Neural crest cell (in vitro differentiated cells): ENCODE results near the gene NBPF4. TPM values are rescaled to one million over a fixed set of nuclear protein-coding genes. Genes with fewer than 3 reads are reported as not detected.
A peak's percentile ranks its signal among the peaks of the same experiment; 100 is the strongest.

Experiments
- DNase-seq: peaks from one replicate; pipeline ENCODE4 v3.0.0; 2021; ENCODE audit warnings: low read depth, mixed read lengths, low spot score
- H3K27ac Mint-ChIP-seq: one replicate; pipeline ENCODE4 v1.8.0; 2021; ENCODE audit warnings: mild to moderate bottlenecking, mixed read lengths; ENCODE audit not compliant: unreplicated experiment
- H3K27me3 Mint-ChIP-seq: 2 replicates; pipeline ENCODE4 v1.8.0; 2021; ENCODE audit warnings: low read depth, mild to moderate bottlenecking, mixed read lengths
- H3K36me3 Mint-ChIP-seq: 2 replicates; pipeline ENCODE4 v1.8.0; 2021; ENCODE audit warnings: low read depth, mild to moderate bottlenecking, mixed read lengths
- H3K4me1 Mint-ChIP-seq: 2 replicates; pipeline ENCODE4 v1.8.0; 2021; ENCODE audit warnings: mixed read lengths
- H3K4me3 Mint-ChIP-seq: one replicate; pipeline ENCODE4 v1.8.0; 2021; ENCODE audit warnings: mild to moderate bottlenecking, mixed read lengths
- H3K9me3 Mint-ChIP-seq: 2 replicates; pipeline ENCODE4 v1.8.0; 2021; ENCODE audit warnings: mixed read lengths
- CTCF ChIP-seq: fragments of 200-600 bp; sonication (generic); conservative IDR thresholded peaks from 2 replicates; pipeline ENCODE4 v1.5.0; 2021; ENCODE audit warnings: antibody characterized with exemption, mild to moderate bottlenecking
- total RNA-seq: library from RNA; stranded (reverse); gene quantifications from 2 replicates; pipeline ENCODE4 v1.2.1, GENCODE V29; 2021

The NBPF4 gene
- total RNA-seq, 1 donor from 2014 or later: not detected

- TF ChIP-seq CTCF: no peak
- DNase-seq: no peak
- Mint-ChIP-seq H3K9me3 (peaks cover 23% of the 10 kb centered on the region), H3K36me3 (peaks cover 74% of the 10 kb centered on the region), H3K4me1 (peaks cover 11% of the 10 kb centered on the region), H3K27me3 (no peaks in the 10 kb centered on the region), H3K27ac (peak overlapping the region; percentile 27), H3K4me3 (no peak overlapping the region)
These were observed 53.0 kb downstream of the NBPF4 start for GRCh38 chr1:108190686-108191416.

- Mint-ChIP-seq H3K4me3 (no peak overlapping the region), H3K4me1 (peaks cover 9% of the 10 kb centered on the region), H3K27me3 (no peaks in the 10 kb centered on the region), H3K27ac (no peak overlapping the region), H3K36me3 (peaks cover 71% of the 10 kb centered on the region), H3K9me3 (peaks cover 22% of the 10 kb centered on the region)
- TF ChIP-seq CTCF: no peak
- DNase-seq: no peak
These were observed 53.8 kb downstream of the NBPF4 start for GRCh38 chr1:108190001-108190634.

GRCh38 chr1:108188801-108189200, 55.1 kb downstream of the NBPF4 start:
- no peaks in the 10 kb centered on the region for H3K27me3 Mint-ChIP-seq
- peaks cover 19% of the 10 kb centered on the region for H3K9me3 Mint-ChIP-seq
- H3K27ac Mint-ChIP-seq: no peak overlapping the region
- peaks cover 70% of the 10 kb centered on the region for H3K36me3 Mint-ChIP-seq
- H3K4me3 Mint-ChIP-seq: no peak overlapping the region
- no peak for DNase-seq
- no peak for TF ChIP-seq CTCF
- H3K4me1 Mint-ChIP-seq: peaks cover 5% of the 10 kb centered on the region

- Mint-ChIP-seq H3K4me1 (peaks cover 4% of the 10 kb centered on the region), H3K9me3 (peaks cover 9% of the 10 kb centered on the region), H3K36me3 (peaks cover 62% of the 10 kb centered on the region), H3K4me3 (no peak overlapping the region), H3K27me3 (no peaks in the 10 kb centered on the region), H3K27ac (no peak overlapping the region)
- no peak for TF ChIP-seq CTCF
- no peak for DNase-seq
These were observed 60.7 kb downstream of the NBPF4 start for GRCh38 chr1:108182959-108183700.

- peaks cover 14% of the 10 kb centered on the region for H3K9me3 Mint-ChIP-seq
- peaks cover 76% of the 10 kb centered on the region for H3K36me3 Mint-ChIP-seq
- H3K4me3 Mint-ChIP-seq: no peak overlapping the region
- no peaks in the 10 kb centered on the region for H3K27me3 Mint-ChIP-seq
- peaks cover 4% of the 10 kb centered on the region for H3K4me1 Mint-ChIP-seq
- no peak overlapping the region for H3K27ac Mint-ChIP-seq
- no peak for DNase-seq
- no peak for TF ChIP-seq CTCF
These were observed 64.9 kb downstream of the NBPF4 start for GRCh38 chr1:108179018-108179417.

Other genes starting within 250 kb of the NBPF4 start
- gene SLC25A24, start 43.7 kb downstream of the NBPF4 start, total RNA-seq: 47.6 and 48.6 TPM in 2 replicates
- gene NBPF6, start 206.3 kb upstream of the NBPF4 start, total RNA-seq: not detected in 2 replicates